Effector memory CD4-positive, alpha-beta T cell (primary cell): Measurements from ENCODE around the gene RAB4A.

ENCODE experiments used
- DNase-seq, 3 donors: peaks; one replicate each; pipeline ENCODE4 v3.0.0-alpha.2; 2020
- H3K27ac ChIP-seq: 2 replicates; pipeline ENCODE4 v1.7.0; 2013; ENCODE audit warnings: mild to moderate bottlenecking, low read length, moderate library complexity; ENCODE audit not compliant: insufficient read depth, poor library complexity, severe bottlenecking
- H3K27me3 ChIP-seq: replicated peaks from 2 replicates; pipeline ENCODE4 v1.7.0; 2013; ENCODE audit warnings: mild to moderate bottlenecking, low read length; ENCODE audit not compliant: insufficient read depth, control insufficient read depth, poor library complexity, severe bottlenecking
- H3K36me3 ChIP-seq: 2 replicates; pipeline ENCODE4 v1.7.0; 2013; ENCODE audit warnings: mild to moderate bottlenecking, low read length, moderate library complexity; ENCODE audit not compliant: control insufficient read depth, insufficient read depth
- H3K4me1 ChIP-seq: 2 replicates; pipeline ENCODE4 v1.7.0; 2013; ENCODE audit warnings: low read length, mild to moderate bottlenecking; ENCODE audit not compliant: control insufficient read depth, insufficient read depth, poor library complexity, severe bottlenecking
- H3K4me3 ChIP-seq: 2 replicates; pipeline ENCODE4 v1.7.0; 2013; ENCODE audit warnings: low read length, low read depth, mild to moderate bottlenecking; ENCODE audit not compliant: insufficient read depth, poor library complexity, severe bottlenecking
- H3K9me3 ChIP-seq: 2 replicates; pipeline ENCODE4 v1.7.0; 2013; ENCODE audit warnings: mild to moderate bottlenecking, low read length, moderate library complexity; ENCODE audit not compliant: control insufficient read depth

Gene RAB4A

GRCh38 chr1:229254910-229255541 lies 15.9 kb upstream of the RAB4A start:
- no peak for DNase-seq
- H3K4me1 ChIP-seq = peaks cover 41% of the 10 kb centered on the region

GRCh38 chr1:229258031-229258756 lies 12.7 kb upstream of the RAB4A start:
- Histone ChIP-seq H3K4me1 (peaks cover 21% of the 10 kb centered on the region), H3K9me3 (no peaks in the 10 kb centered on the region), H3K4me3 (no peak overlapping the region), H3K36me3 (no peaks in the 10 kb centered on the region), H3K27ac (no peak overlapping the region), H3K27me3 (no peaks in the 10 kb centered on the region)
- DNase-seq = peak; percentile 26 to 54 (median 34)

More at GRCh38 chr1:229254910-229255541, 15.9 kb upstream of the RAB4A start:
- H3K27me3 ChIP-seq = no peaks in the 10 kb centered on the region
- H3K27ac ChIP-seq = no peak overlapping the region
- no peaks in the 10 kb centered on the region for H3K9me3 ChIP-seq
- no peaks in the 10 kb centered on the region for H3K36me3 ChIP-seq
- H3K4me3 ChIP-seq = no peak overlapping the region

DNA sequence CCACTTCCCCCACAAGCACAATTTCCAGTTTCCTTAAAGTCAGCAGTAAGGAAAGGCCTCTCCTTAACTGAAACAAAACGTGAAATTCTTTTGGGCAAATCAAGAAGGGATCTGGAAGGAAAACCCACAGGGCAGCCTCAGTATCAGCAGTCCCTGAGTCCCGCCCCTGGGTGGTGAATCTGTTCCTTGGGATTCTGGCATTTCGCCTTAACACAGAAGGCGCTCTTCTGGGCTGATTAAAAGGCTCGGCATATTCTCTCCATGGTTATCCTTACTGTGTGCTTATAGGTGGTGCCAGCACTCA lies 12.2 kb upstream of the RAB4A start:
- no peak for DNase-seq
- Histone ChIP-seq H3K27ac (no peak overlapping the region), H3K4me3 (no peak overlapping the region), H3K9me3 (no peaks in the 10 kb centered on the region), H3K4me1 (peaks cover 17% of the 10 kb centered on the region), H3K36me3 (no peaks in the 10 kb centered on the region), H3K27me3 (no peaks in the 10 kb centered on the region)

DNA sequence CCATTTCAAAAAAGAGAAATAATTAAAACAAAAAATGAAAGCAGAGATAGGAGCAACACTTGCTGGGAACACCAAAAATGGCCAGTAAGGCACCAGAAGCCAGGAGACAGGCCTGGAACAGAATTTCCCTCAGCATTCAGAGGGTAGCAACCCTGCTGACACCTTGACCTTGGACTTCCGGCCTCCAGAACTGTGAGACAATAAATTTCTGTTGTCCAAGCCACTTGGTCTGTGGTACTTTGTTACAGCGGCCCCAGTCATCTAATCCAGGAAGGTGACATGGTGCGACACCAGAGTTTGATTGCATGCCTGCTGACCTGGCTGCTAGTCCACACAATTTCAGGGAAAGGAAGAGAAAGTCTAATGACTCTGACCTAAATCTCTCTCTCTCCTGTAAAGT lies 10.6 kb upstream of the RAB4A start:
- no peak overlapping the region for H3K4me3 ChIP-seq
- peaks cover 8% of the 10 kb centered on the region for H3K4me1 ChIP-seq
- no peaks in the 10 kb centered on the region for H3K9me3 ChIP-seq
- no peaks in the 10 kb centered on the region for H3K27me3 ChIP-seq
- H3K27ac ChIP-seq = no peak overlapping the region
- no peak for DNase-seq
- no peaks in the 10 kb centered on the region for H3K36me3 ChIP-seq

DNA sequence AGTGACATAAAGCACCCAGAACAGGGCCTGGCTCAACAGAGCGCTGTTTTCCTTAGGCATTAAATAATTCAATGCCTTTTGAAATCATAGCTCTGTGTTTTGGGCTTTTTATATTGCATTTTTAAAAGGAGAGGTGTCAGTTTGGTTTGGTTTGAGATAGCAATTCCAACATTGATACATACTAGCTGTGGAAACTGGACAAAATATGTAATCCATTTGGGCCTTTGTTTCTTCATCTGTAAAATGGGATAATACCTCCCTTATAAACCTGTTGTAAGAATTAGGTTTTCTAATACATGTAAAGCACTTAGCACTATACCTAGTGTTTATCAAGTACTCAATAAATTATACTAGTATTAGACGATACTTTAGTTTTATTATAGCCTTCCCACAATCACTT lies 8.7 kb upstream of the RAB4A start:
- no peak overlapping the region for H3K4me3 ChIP-seq
- no peaks in the 10 kb centered on the region for H3K9me3 ChIP-seq
- no peaks in the 10 kb centered on the region for H3K27me3 ChIP-seq
- H3K4me1 ChIP-seq = peaks cover 8% of the 10 kb centered on the region
- H3K36me3 ChIP-seq = no peaks in the 10 kb centered on the region
- DNase-seq = no peak
- no peak overlapping the region for H3K27ac ChIP-seq

DNA sequence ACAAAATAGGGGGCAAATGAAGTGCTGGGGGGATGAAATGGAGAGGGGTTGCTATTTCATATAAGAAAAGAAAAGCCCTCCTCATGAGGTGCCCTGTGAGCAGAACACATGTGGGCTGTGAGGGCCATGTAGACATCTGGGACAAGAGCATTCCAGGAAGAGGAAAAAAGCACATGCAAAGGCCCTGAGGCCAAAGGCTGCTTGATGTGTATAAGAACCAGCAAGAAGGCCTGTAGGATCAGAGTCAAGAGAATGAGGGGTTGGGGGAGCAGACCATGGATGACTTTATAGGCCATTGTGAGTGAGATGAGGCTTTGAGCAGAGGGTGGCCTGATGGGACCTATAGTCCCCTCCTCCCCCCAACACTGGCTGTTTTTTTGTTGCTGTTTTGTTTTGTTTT lies 7.7 kb upstream of the RAB4A start:
- DNase-seq = no peak
- Histone ChIP-seq H3K4me1 (peaks cover 5% of the 10 kb centered on the region), H3K36me3 (no peaks in the 10 kb centered on the region), H3K9me3 (no peaks in the 10 kb centered on the region), H3K27ac (no peak overlapping the region), H3K4me3 (no peak overlapping the region), H3K27me3 (no peaks in the 10 kb centered on the region)

DNA sequence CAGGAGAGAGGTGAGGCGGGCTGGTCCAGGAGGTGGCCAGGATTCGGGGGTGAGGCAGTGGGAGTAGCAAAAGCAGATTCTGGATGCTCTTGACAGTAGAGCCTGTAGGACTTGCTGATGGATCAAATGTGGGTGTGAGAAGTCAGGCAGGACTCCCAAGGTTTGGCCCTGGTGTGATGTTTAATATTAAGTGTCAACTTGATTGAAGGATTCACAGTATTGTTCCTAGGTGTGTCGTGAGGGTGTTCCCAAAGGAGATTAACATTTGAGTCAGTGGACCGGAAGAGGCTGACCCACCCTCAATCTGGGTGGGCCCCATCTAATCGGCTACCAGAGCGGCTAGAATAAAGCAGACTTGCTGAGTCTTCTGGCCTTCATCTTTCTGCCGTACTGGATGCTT lies 6.8 kb upstream of the RAB4A start:
- Histone ChIP-seq H3K27ac (no peak overlapping the region), H3K4me1 (no peaks in the 10 kb centered on the region), H3K36me3 (no peaks in the 10 kb centered on the region), H3K27me3 (no peaks in the 10 kb centered on the region), H3K9me3 (no peaks in the 10 kb centered on the region), H3K4me3 (no peak overlapping the region)
- no peak for DNase-seq

- DNase-seq = no peak
- Histone ChIP-seq H3K36me3 (no peaks in the 10 kb centered on the region), H3K9me3 (no peaks in the 10 kb centered on the region), H3K4me1 (no peaks in the 10 kb centered on the region), H3K27me3 (no peaks in the 10 kb centered on the region), H3K27ac (no peak overlapping the region), H3K4me3 (no peak overlapping the region)
Observed at GRCh38 chr1:229264487-229264886, 6.4 kb upstream of the RAB4A start.

DNA sequence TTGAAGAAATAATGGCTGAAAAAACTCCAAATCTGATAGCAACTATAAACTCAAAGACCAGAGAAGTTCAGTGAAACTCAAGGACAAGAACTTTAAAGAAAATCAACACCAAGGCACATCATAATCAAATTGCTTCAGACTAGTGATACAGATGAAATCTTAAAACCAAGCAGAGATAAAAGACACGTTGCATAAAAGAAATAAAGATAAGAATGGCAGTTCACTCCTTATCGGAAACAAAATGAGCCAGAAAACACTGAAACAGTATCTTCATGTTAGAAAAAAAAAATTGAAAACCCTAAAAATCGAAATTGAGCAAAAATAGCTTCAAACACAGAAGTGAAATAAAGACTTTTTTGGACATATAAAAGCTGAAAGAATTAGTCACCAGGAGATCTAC lies 4.6 kb upstream of the RAB4A start:
- DNase-seq = no peak
- no peak overlapping the region for H3K27ac ChIP-seq
- H3K27me3 ChIP-seq = no peaks in the 10 kb centered on the region
- no peaks in the 10 kb centered on the region for H3K9me3 ChIP-seq
- no peaks in the 10 kb centered on the region for H3K36me3 ChIP-seq
- H3K4me1 ChIP-seq = no peaks in the 10 kb centered on the region
- H3K4me3 ChIP-seq = no peak overlapping the region

- Histone ChIP-seq H3K9me3 (no peaks in the 10 kb centered on the region), H3K4me3 (no peak overlapping the region), H3K27me3 (no peaks in the 10 kb centered on the region), H3K4me1 (peaks cover 3% of the 10 kb centered on the region), H3K27ac (no peak overlapping the region), H3K36me3 (no peaks in the 10 kb centered on the region)
- DNase-seq = no peak
Observed at GRCh38 chr1:229266832-229267500, 3.9 kb upstream of the RAB4A start.
